Neural crest cell (in vitro differentiated cells): ENCODE data around the gene LDLRAP1. TPM values are rescaled to one million over a fixed set of nuclear protein-coding genes. Genes with fewer than 3 reads are reported as not detected.

Experiments used
- DNase-seq: peaks from one replicate; pipeline ENCODE4 v3.0.0; 2021; ENCODE audit warnings: low read depth, mixed read lengths, low spot score
- H3K27ac Mint-ChIP-seq: one replicate; pipeline ENCODE4 v1.8.0; 2021; ENCODE audit warnings: mild to moderate bottlenecking, mixed read lengths; ENCODE audit not compliant: unreplicated experiment
- H3K27me3 Mint-ChIP-seq: 2 replicates; pipeline ENCODE4 v1.8.0; 2021; ENCODE audit warnings: low read depth, mild to moderate bottlenecking, mixed read lengths
- H3K36me3 Mint-ChIP-seq: 2 replicates; pipeline ENCODE4 v1.8.0; 2021; ENCODE audit warnings: low read depth, mild to moderate bottlenecking, mixed read lengths
- H3K4me1 Mint-ChIP-seq: 2 replicates; pipeline ENCODE4 v1.8.0; 2021; ENCODE audit warnings: mixed read lengths
- H3K4me3 Mint-ChIP-seq: one replicate; pipeline ENCODE4 v1.8.0; 2021; ENCODE audit warnings: mild to moderate bottlenecking, mixed read lengths
- H3K9me3 Mint-ChIP-seq: 2 replicates; pipeline ENCODE4 v1.8.0; 2021; ENCODE audit warnings: mixed read lengths
- CTCF ChIP-seq: fragments of 200-600 bp; sonication (generic); conservative IDR thresholded peaks from 2 replicates; pipeline ENCODE4 v1.5.0; 2021; ENCODE audit warnings: antibody characterized with exemption, mild to moderate bottlenecking
- total RNA-seq: library from RNA; stranded (reverse); gene quantifications from 2 replicates; pipeline ENCODE4 v1.2.1, GENCODE V29; 2021

The LDLRAP1 gene
- total RNA-seq, 1 donor from 2014 or later, result 20.7 TPM

GRCh38 chr1:25543005-25543424 lies 391 bp upstream of the LDLRAP1 start:
- Mint-ChIP-seq H3K4me3 (peak overlapping the region; percentile 80), H3K27me3 (no peaks in the 10 kb centered on the region), H3K9me3 (no peaks in the 10 kb centered on the region), H3K27ac (no peak overlapping the region), H3K36me3 (no peaks in the 10 kb centered on the region), H3K4me1 (peaks cover 31% of the 10 kb centered on the region)
- DNase-seq, result no peak
- no peak for TF ChIP-seq CTCF

GRCh38 chr1:25544243-25544764 lies 898 bp downstream of the LDLRAP1 start:
- no peak for TF ChIP-seq CTCF
- no peaks in the 10 kb centered on the region for H3K9me3 Mint-ChIP-seq
- peaks cover 25% of the 10 kb centered on the region for H3K4me1 Mint-ChIP-seq
- no peak overlapping the region for H3K27ac Mint-ChIP-seq
- H3K27me3 Mint-ChIP-seq, result no peaks in the 10 kb centered on the region
- peak overlapping the region; percentile 84 for H3K4me3 Mint-ChIP-seq
- DNase-seq, result no peak
- no peaks in the 10 kb centered on the region for H3K36me3 Mint-ChIP-seq

- no peak overlapping the region for H3K27ac Mint-ChIP-seq
- no peaks in the 10 kb centered on the region for H3K9me3 Mint-ChIP-seq
- DNase-seq, result no peak
- no peak for TF ChIP-seq CTCF
- H3K4me1 Mint-ChIP-seq, result peaks cover 27% of the 10 kb centered on the region
- peak overlapping the region; percentile 84 for H3K4me3 Mint-ChIP-seq
- no peaks in the 10 kb centered on the region for H3K27me3 Mint-ChIP-seq
- H3K36me3 Mint-ChIP-seq, result no peaks in the 10 kb centered on the region
Measured at GRCh38 chr1:25544819-25545218, 1.4 kb downstream of the LDLRAP1 start.

GRCh38 chr1:25545767-25546166 lies 2.4 kb downstream of the LDLRAP1 start:
- H3K9me3 Mint-ChIP-seq, result no peaks in the 10 kb centered on the region
- no peaks in the 10 kb centered on the region for H3K36me3 Mint-ChIP-seq
- no peak for DNase-seq
- H3K4me3 Mint-ChIP-seq, result peak overlapping the region; percentile 84
- no peaks in the 10 kb centered on the region for H3K27me3 Mint-ChIP-seq
- H3K4me1 Mint-ChIP-seq, result peaks cover 36% of the 10 kb centered on the region
- no peak for TF ChIP-seq CTCF
- H3K27ac Mint-ChIP-seq, result no peak overlapping the region

- Mint-ChIP-seq H3K9me3 (no peaks in the 10 kb centered on the region), H3K36me3 (no peaks in the 10 kb centered on the region), H3K4me3 (no peak overlapping the region), H3K4me1 (peaks cover 40% of the 10 kb centered on the region), H3K27ac (no peak overlapping the region), H3K27me3 (no peaks in the 10 kb centered on the region)
- no peak for DNase-seq
- TF ChIP-seq CTCF, result no peak
Measured at GRCh38 chr1:25546193-25546592, 2.8 kb downstream of the LDLRAP1 start.
